ENCODE results near the gene GSN. TPM values are rescaled to one million over a fixed set of nuclear protein-coding genes. Genes with fewer than 3 reads are reported as not detected.

Gene GSN
- polyA plus RNA-seq, 2 of the 4 experiments (the other 2 are of a cell fraction), result 33.7 to 77.2 TPM

DNA sequence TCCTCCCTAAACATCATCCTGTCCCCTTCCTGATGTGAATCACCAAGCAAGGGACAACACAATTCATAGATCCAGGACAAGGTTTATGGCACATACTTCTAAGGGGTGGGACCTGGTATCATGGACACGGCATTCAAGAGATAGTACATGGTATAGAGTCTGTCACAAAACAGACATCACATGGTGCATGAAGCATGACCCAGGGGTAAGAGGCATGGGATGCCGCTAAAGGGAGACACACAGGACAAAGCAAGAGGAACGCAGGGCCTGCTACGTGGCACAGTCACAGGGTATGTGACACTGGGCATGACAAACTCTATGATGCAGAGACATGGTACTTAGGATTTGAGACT is 20.7 kb downstream of the GSN start:
- peak overlapping the region; percentile 91; the same call in 2 of the 3 replicates for H3K4me2 ChIP-seq
- TF ChIP-seq GATA3 (IDR thresholded peaks at IDR 0.05; ENCODE audit: borderline replicate concordance) (no peak), ZC3H11A (IDR thresholded peaks at IDR 0.05) (no peak), ESRRA (IDR thresholded peaks at IDR 0.05; ENCODE audit: borderline replicate concordance, low read length) (no peak), BHLHE40 (IDR thresholded peaks at IDR 0.05; ENCODE audit: low read depth, low read length) (no peak), TFCP2L1 (CRISPR knock-in tag; IDR thresholded peaks at IDR 0.05) (no peak), FOXS1 (CRISPR knock-in tag; IDR thresholded peaks at IDR 0.05) (no peak), JUN (IDR thresholded peaks at IDR 0.05) (no peak), EHMT2 (IDR thresholded peaks at IDR 0.05; ENCODE audit: low read depth) (no peak), NPAS2 (CRISPR knock-in tag; IDR thresholded peaks at IDR 0.05; ENCODE audit: borderline replicate concordance) (no peak), ZFP36 (IDR thresholded peaks at IDR 0.05; ENCODE audit: borderline replicate concordance, partially characterized antibody) (no peak), RCOR1 (IDR thresholded peaks at IDR 0.05; ENCODE audit: low read depth, low read length) (no peak), HOXB5 (CRISPR knock-in tag; IDR thresholded peaks at IDR 0.05) (no peak), NR3C1 (IDR thresholded peaks at IDR 0.05) (no peak)
- TF ChIP-seq, protein P1, sequence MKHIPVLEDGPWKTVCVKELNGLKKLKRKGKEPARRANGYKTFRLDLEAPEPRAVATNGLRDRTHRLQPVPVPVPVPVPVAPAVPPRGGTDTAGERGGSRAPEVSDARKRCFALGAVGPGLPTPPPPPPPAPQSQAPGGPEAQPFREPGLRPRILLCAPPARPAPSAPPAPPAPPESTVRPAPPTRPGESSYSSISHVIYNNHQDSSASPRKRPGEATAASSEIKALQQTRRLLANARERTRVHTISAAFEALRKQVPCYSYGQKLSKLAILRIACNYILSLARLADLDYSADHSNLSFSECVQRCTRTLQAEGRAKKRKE (CRISPR knock-in tag; IDR thresholded peaks at IDR 0.05; ENCODE audit: low read depth), result no peak
- TF ChIP-seq, protein P2, sequence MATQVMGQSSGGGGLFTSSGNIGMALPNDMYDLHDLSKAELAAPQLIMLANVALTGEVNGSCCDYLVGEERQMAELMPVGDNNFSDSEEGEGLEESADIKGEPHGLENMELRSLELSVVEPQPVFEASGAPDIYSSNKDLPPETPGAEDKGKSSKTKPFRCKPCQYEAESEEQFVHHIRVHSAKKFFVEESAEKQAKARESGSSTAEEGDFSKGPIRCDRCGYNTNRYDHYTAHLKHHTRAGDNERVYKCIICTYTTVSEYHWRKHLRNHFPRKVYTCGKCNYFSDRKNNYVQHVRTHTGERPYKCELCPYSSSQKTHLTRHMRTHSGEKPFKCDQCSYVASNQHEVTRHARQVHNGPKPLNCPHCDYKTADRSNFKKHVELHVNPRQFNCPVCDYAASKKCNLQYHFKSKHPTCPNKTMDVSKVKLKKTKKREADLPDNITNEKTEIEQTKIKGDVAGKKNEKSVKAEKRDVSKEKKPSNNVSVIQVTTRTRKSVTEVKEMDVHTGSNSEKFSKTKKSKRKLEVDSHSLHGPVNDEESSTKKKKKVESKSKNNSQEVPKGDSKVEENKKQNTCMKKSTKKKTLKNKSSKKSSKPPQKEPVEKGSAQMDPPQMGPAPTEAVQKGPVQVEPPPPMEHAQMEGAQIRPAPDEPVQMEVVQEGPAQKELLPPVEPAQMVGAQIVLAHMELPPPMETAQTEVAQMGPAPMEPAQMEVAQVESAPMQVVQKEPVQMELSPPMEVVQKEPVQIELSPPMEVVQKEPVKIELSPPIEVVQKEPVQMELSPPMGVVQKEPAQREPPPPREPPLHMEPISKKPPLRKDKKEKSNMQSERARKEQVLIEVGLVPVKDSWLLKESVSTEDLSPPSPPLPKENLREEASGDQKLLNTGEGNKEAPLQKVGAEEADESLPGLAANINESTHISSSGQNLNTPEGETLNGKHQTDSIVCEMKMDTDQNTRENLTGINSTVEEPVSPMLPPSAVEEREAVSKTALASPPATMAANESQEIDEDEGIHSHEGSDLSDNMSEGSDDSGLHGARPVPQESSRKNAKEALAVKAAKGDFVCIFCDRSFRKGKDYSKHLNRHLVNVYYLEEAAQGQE (IDR thresholded peaks at IDR 0.05), result no peak
- TF ChIP-seq, protein P3, sequence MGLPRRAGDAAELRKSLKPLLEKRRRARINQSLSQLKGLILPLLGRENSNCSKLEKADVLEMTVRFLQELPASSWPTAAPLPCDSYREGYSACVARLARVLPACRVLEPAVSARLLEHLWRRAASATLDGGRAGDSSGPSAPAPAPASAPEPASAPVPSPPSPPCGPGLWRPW (IDR thresholded peaks at IDR 0.05), result no peak
- DNase-seq (ENCODE audit: low read depth in 1 of 2, low spot score in 1 of 2) (no peak), FAIRE-seq (no peak), ATAC-seq (no peak)
- 92% methylated on average over 4 of the region's 4 CpGs for WGBS (ENCODE audit: missing lambda C conversion rate)
- H3K4me3 ChIP-seq, result no peak overlapping the region
- H3K4me1 ChIP-seq, result peaks cover 47% of the 10 kb centered on the region
- H3K27ac ChIP-seq, result peak overlapping the region; percentile 92 to 93
- H3K9me3 ChIP-seq, result no peaks in the 10 kb centered on the region
- CTCF ChIA-PET, result interaction anchor here (0.6 to 9.0 kb wide), 10 partner anchors 8 to 849 kb away, joined by 3 to 72 read pairs (median 12); no protein-coding TSS in a partner anchor
- POLR2A ChIA-PET, result no interaction called here

DNA sequence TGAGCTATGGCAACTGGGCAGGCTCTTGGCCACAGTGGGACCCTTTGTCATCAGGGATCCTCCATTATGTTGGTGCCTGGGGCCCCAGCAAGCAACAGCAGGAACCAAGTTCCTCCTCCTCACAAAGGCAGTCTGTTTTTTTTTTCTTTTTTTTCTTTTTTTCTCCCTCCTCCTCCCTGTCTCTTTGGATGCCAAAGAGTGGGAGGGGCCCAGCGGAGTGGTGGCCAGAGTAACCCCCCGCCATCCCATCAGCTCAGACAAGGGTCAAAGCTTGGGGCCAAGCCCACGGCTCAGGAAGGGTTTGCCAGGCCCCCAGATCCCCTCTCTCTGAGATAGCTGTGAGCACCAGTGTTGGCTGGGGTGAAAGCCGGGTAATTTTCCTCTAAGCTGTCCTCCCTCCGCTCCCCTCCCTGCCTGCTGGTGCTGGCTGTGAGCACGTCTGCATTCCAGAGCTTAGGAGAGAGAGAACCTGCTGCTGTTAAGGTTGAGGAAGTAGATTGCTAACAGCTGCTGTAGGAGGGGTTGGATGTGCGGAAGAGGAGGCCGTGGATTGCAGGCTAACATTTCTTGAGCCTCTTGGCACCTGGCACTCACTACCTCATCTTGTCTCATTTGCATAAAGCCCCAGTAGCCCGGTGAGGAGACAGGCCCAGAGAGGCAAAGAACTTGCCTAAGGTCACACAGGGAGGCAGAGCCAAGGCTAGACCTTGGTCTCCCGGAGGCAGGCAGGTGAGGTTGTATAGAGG is 21.2 kb downstream of the GSN start:
- ATAC-seq, result no peak
- 48% methylated on average over 10 of the region's 10 CpGs for WGBS (ENCODE audit: missing lambda C conversion rate)
- no peak for TF ChIP-seq POLR2A (IDR thresholded peaks at IDR 0.05; ENCODE audit: low read length)
- TF ChIP-seq FOXS1 (CRISPR knock-in tag; IDR thresholded peaks at IDR 0.05), result no peak
- TF ChIP-seq TP53 (CRISPR knock-in tag; IDR thresholded peaks at IDR 0.05), result no peak
- no peak for TF ChIP-seq EHMT2 (IDR thresholded peaks at IDR 0.05; ENCODE audit: low read depth)
- TF ChIP-seq, protein P1 (CRISPR knock-in tag; IDR thresholded peaks at IDR 0.05; ENCODE audit: low read depth), result no peak
- no peak for TF ChIP-seq HOXB5 (CRISPR knock-in tag; IDR thresholded peaks at IDR 0.05)
- TF ChIP-seq, protein P4, sequence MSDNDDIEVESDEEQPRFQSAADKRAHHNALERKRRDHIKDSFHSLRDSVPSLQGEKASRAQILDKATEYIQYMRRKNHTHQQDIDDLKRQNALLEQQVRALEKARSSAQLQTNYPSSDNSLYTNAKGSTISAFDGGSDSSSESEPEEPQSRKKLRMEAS (IDR thresholded peaks at IDR 0.05), result no peak
- TF ChIP-seq CHD4 (IDR thresholded peaks at IDR 0.05; ENCODE audit: borderline replicate concordance), result no peak
- TF ChIP-seq JUNB (IDR thresholded peaks at IDR 0.05), result no peak
- no peak for TF ChIP-seq NPAS2 (CRISPR knock-in tag; IDR thresholded peaks at IDR 0.05; ENCODE audit: borderline replicate concordance)
- TF ChIP-seq MAZ (IDR thresholded peaks at IDR 0.05; ENCODE audit: borderline replicate concordance, low read depth, low read length), result no peak
- TF ChIP-seq, protein P5, sequence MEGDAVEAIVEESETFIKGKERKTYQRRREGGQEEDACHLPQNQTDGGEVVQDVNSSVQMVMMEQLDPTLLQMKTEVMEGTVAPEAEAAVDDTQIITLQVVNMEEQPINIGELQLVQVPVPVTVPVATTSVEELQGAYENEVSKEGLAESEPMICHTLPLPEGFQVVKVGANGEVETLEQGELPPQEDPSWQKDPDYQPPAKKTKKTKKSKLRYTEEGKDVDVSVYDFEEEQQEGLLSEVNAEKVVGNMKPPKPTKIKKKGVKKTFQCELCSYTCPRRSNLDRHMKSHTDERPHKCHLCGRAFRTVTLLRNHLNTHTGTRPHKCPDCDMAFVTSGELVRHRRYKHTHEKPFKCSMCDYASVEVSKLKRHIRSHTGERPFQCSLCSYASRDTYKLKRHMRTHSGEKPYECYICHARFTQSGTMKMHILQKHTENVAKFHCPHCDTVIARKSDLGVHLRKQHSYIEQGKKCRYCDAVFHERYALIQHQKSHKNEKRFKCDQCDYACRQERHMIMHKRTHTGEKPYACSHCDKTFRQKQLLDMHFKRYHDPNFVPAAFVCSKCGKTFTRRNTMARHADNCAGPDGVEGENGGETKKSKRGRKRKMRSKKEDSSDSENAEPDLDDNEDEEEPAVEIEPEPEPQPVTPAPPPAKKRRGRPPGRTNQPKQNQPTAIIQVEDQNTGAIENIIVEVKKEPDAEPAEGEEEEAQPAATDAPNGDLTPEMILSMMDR (IDR thresholded peaks at IDR 0.05), result no peak
- no peak for TF ChIP-seq GATA3 (IDR thresholded peaks at IDR 0.05; ENCODE audit: borderline replicate concordance)
- no peak for TF ChIP-seq CEBPB (IDR thresholded peaks at IDR 0.05)
- TF ChIP-seq ZC3H11A (IDR thresholded peaks at IDR 0.05), result no peak
- TF ChIP-seq, protein P3 (IDR thresholded peaks at IDR 0.05), result no peak
- TF ChIP-seq RAD21 (conservative IDR thresholded peaks at IDR 0.05 in 1 of 2, IDR thresholded peaks at IDR 0.05 in 1 of 2), result no peak
- TF ChIP-seq POLR2AphosphoS2 (conservative IDR thresholded peaks at IDR 0.05; ENCODE audit: low read length), result no peak
- Histone ChIP-seq H3K4me1 (peaks cover 47% of the 10 kb centered on the region), H3K9me3 (no peaks in the 10 kb centered on the region), H3K4me2 (peak overlapping the region; percentile 91), H3K4me3 (no peak overlapping the region), H3K27ac (peak overlapping the region; percentile 92 to 93)
- peak in 1 of 2 experiments; percentile 47 for DNase-seq (ENCODE audit: low read depth in 1 of 2, low spot score in 1 of 2)
- ChIA-PET POLR2A (no interaction called here), CTCF (interaction anchor here (0.7 to 7.6 kb wide), 8 partner anchors 9 to 849 kb away, joined by 3 to 44 read pairs (median 12); no protein-coding TSS in a partner anchor)
- FAIRE-seq, result no peak

All from A549 (cell line).